ENCODE data around the gene DDX21.
"Not testable (repeated sequence)": the region's sequence is repeated elsewhere in the genome, so short reads cannot be mapped to it uniquely, and the experiment has no call there.

Gene DDX21

GRCh38 chr10:69004821-69005220 is 48.9 kb downstream of the DDX21 start:
- peak; percentile 56 for TF ChIP-seq CTCF (IDR thresholded peaks at IDR 0.05; ENCODE audit: control extremely low read depth, extremely low read depth, low read depth, missing control alignments)
- peak; percentile 52 for DNase-seq (ENCODE audit: extremely low spot score)
- CTCF ChIA-PET, result interaction anchor here (0.6 to 4.4 kb wide), 35 partner anchors 10 to 403 kb away, joined by 3 to 95 read pairs (median 6); partner anchors contain the start of genes SRGN and VPS26A
- POLR2A ChIA-PET, result interaction anchor here (0.8 to 1.6 kb wide), 3 partner anchors 86 to 130 kb away, joined by 3 to 9 read pairs (median 4); no protein-coding TSS in a partner anchor

DNA sequence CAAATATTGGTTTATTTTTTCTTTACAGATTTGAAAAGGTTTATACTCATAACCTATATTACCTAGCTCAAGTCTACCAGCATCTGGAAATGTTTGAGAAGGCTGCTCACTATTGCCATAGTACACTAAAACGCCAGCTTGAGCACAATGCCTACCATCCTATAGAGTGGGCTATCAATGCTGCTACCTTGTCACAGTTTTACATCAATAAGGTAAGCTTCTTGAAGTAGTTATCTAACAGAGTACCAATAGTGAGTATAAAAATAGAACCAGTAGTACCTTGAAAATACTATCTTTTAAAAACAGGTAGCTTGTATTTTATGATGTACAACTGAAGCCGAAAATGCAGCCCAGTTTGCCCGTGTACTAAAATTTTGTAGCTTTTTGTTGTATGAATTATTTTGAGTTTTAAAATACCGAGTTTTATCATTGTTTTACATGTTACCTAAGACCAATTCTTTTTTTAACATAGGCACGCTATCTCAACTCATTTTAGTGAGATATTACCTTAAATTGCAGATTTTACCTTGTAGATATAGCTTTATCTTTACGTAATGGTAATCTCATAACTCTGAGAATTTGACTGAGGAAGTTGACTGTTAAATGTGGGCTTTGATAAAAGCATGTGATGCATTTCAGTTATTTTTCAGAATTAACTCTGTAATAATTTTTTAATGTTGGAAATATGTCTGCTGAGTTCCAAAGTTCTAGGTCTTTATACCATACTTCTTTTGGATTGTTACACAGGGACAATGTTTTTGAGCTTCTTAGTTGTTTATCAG is 49.9 kb downstream of the DDX21 start:
- ChIA-PET CTCF (interaction anchor here (0.7 to 4.4 kb wide), 31 partner anchors 11 to 402 kb away, joined by 3 to 95 read pairs (median 6); partner anchors contain the start of genes DDX21 and SRGN), POLR2A (interaction anchor here (1.6 kb wide), 1 partner anchor 88 kb away, joined by 9 read pairs; no protein-coding TSS in a partner anchor)
- DNase-seq (ENCODE audit: extremely low spot score), result no peak
- no peak for TF ChIP-seq CTCF (IDR thresholded peaks at IDR 0.05; ENCODE audit: control extremely low read depth, extremely low read depth, low read depth, missing control alignments)

- no peak for DNase-seq (ENCODE audit: extremely low spot score)
- ChIA-PET POLR2A (no interaction called here), CTCF (interaction anchor here (1.2 to 4.4 kb wide), 6 partner anchors 11 to 86 kb away, joined by 3 to 95 read pairs (median 16); no protein-coding TSS in a partner anchor)
- peak; percentile 24 for TF ChIP-seq CTCF (IDR thresholded peaks at IDR 0.05; ENCODE audit: control extremely low read depth, extremely low read depth, low read depth, missing control alignments)
Measured at GRCh38 chr10:69007260-69007659, 51.3 kb downstream of the DDX21 start.

GRCh38 chr10:69009360-69009759 is 53.4 kb downstream of the DDX21 start:
- no peak for TF ChIP-seq CTCF (IDR thresholded peaks at IDR 0.05; ENCODE audit: control extremely low read depth, extremely low read depth, low read depth, missing control alignments)
- ChIA-PET POLR2A (no interaction called here), CTCF (interaction anchor here (1.1 to 1.9 kb wide), 3 partner anchors 83 to 84 kb away, joined by 3 to 15 read pairs (median 8); no protein-coding TSS in a partner anchor)
- no peak for DNase-seq (ENCODE audit: extremely low spot score)

- DNase-seq (ENCODE audit: extremely low spot score), result no peak
- no peak for TF ChIP-seq CTCF (IDR thresholded peaks at IDR 0.05; ENCODE audit: control extremely low read depth, extremely low read depth, low read depth, missing control alignments)
- ChIA-PET POLR2A (no interaction called here), CTCF (interaction anchor here (1.1 to 1.9 kb wide), 4 partner anchors 82 to 117 kb away, joined by 3 to 15 read pairs (median 4); no protein-coding TSS in a partner anchor)
Measured at GRCh38 chr10:69010151-69010640, 54.2 kb downstream of the DDX21 start.

GRCh38 chr10:69012778-69013177 is 56.8 kb downstream of the DDX21 start:
- CTCF ChIA-PET, result interaction anchor here (1.0 to 1.6 kb wide), 5 partner anchors 44 to 84 kb away, joined by 3 to 5 read pairs (median 3); no protein-coding TSS in a partner anchor
- POLR2A ChIA-PET, result not testable (repeated sequence)

More at GRCh38 chr10:69012778-69013177, 56.8 kb downstream of the DDX21 start:
- DNase-seq (ENCODE audit: extremely low spot score), result not testable (repeated sequence)

All from GM10248 (cell line).